GM12891 (cell line): ENCODE measurements around the gene CPLX3.

Source experiments
- POLR2A ChIP-seq: IDR thresholded peaks from 2 replicates; pipeline ENCODE4 v1.6.1; 2011; ENCODE audit warnings: low read depth, low read length, control low read depth
- POLR2AphosphoS5 ChIP-seq: IDR thresholded peaks from 2 replicates; pipeline ENCODE4 v1.6.1; 2011; ENCODE audit warnings: low read depth, low read length, control low read depth
- POU2F2 ChIP-seq: IDR thresholded peaks from 2 replicates; pipeline ENCODE4 v1.6.1; 2011; ENCODE audit warnings: low read depth, mild to moderate bottlenecking, control low read depth, low read length, moderate library complexity
- SPI1 ChIP-seq: IDR thresholded peaks from 2 replicates; pipeline ENCODE4 v1.6.1; 2011; ENCODE audit warnings: low read depth, low read length, control low read depth
- TAF1 ChIP-seq: IDR thresholded peaks from 2 replicates; pipeline ENCODE4 v1.6.1; 2011; ENCODE audit warnings: low read depth, low read length, control low read depth

GRCh38 chr15:74855857-74856256 is 29.4 kb downstream of the CPLX3 start:
- TF ChIP-seq POLR2A (no peak), POLR2AphosphoS5 (no peak), TAF1 (no peak), SPI1 (no peak), POU2F2 (no peak)
